NCI-H1436 (cell line): ENCODE results near the gene GPC5.
"Not testable (repeated sequence)": the region's sequence is repeated elsewhere in the genome, so short reads cannot be mapped to it uniquely, and the experiment has no call there.

Experiments
- DNase-seq: peaks from one replicate; lab custom pipeline; 2025; lab: John Stamatoyannopoulos, UW

Gene GPC5

GRCh38 chr13:91879360-91879759 lies 480.9 kb downstream of the GPC5 start:
- no peak for DNase-seq

GRCh38 chr13:91882918-91883317 lies 484.5 kb downstream of the GPC5 start:
- no peak for DNase-seq

- no peak for DNase-seq
Measured at GRCh38 chr13:91889641-91890040, 491.2 kb downstream of the GPC5 start.

GRCh38 chr13:91891141-91891540 lies 492.7 kb downstream of the GPC5 start:
- no peak for DNase-seq

GRCh38 chr13:91893040-91893439 lies 494.6 kb downstream of the GPC5 start:
- DNase-seq: no peak

- no peak for DNase-seq
Measured at GRCh38 chr13:91894316-91894715, 495.9 kb downstream of the GPC5 start.

GRCh38 chr13:91896547-91896946 lies 498.1 kb downstream of the GPC5 start:
- DNase-seq: no peak

- DNase-seq: not testable (repeated sequence)
Measured at GRCh38 chr13:91898986-91899385, 500.6 kb downstream of the GPC5 start.

GRCh38 chr13:91902291-91902690 lies 503.9 kb downstream of the GPC5 start:
- no peak for DNase-seq

GRCh38 chr13:91904005-91904404 lies 505.6 kb downstream of the GPC5 start:
- no peak for DNase-seq

GRCh38 chr13:91904597-91904996 lies 506.2 kb downstream of the GPC5 start:
- no peak for DNase-seq

- no peak for DNase-seq
Measured at GRCh38 chr13:91907398-91907797, 509.0 kb downstream of the GPC5 start.

- DNase-seq: no peak
Measured at GRCh38 chr13:91909617-91910016, 511.2 kb downstream of the GPC5 start.

GRCh38 chr13:91922969-91923592 lies 524.7 kb downstream of the GPC5 start:
- DNase-seq: no peak

- no peak for DNase-seq
Measured at GRCh38 chr13:91930687-91931086, 532.3 kb downstream of the GPC5 start.

GRCh38 chr13:91934354-91934753 lies 535.9 kb downstream of the GPC5 start:
- DNase-seq: no peak

GRCh38 chr13:91946498-91947070 lies 548.2 kb downstream of the GPC5 start:
- peak; percentile 33 for DNase-seq

GRCh38 chr13:91948736-91949135 lies 550.3 kb downstream of the GPC5 start:
- no peak for DNase-seq

- no peak for DNase-seq
Measured at GRCh38 chr13:91950803-91951202, 552.4 kb downstream of the GPC5 start.

GRCh38 chr13:91955546-91956355 lies 557.3 kb downstream of the GPC5 start:
- no peak for DNase-seq

- no peak for DNase-seq
Measured at GRCh38 chr13:91960947-91961346, 562.5 kb downstream of the GPC5 start.

- no peak for DNase-seq
Measured at GRCh38 chr13:91962946-91963345, 564.5 kb downstream of the GPC5 start.

GRCh38 chr13:91965511-91965910 lies 567.1 kb downstream of the GPC5 start:
- DNase-seq: no peak
